ENCODE results near the gene PLOD3. TPM values are rescaled to one million over a fixed set of nuclear protein-coding genes. Genes with fewer than 3 reads are reported as not detected.

PLOD3 gene
- total and polyA plus RNA-seq, 7 donors, result 12.9 to 45.4 (median 19.1) TPM

DNA sequence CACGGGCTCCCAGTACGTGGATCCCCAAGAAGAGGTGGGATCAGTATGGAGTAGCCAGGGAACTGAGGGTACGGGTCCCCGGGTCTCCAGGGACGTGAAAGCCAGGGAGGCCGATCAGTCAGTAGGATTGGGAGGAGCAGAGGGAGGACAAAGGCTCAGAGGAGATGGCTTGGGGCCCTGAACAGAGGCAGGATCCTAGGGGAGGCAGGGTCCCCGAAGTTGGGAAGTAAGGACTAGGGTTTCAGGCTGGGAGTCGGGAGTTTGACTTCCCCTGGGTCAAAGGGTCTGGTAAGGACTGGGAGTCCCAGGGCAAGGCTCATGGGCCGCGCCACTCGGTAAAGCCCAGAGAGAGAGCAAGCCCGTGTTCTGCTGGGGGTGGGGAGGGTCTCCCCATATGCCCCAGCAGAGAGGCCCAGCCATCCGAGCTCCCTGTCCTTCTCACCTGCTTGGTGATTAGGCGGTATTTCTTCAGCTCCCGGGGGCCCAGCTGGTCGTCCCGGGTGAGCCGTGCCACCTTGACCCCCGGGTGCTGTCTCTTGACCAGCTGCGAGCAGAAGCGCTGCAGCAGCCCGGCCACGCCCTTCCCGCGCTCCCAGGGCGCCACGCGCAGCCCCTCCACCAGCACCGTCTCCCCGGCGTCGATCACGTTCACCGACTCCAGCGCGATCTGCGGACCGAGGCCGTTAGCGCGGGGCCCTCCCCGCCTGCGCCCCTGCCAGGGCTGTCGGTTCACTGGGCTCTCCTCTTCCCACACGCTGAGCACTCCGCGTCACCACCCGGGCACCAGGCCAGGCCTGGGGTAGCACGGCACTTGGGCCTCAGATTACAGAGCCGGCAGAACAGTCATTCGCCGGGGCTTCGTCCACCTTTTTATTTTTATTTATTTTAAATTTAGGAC is 44.3 kb downstream of the PLOD3 start:
- Histone ChIP-seq H3K27me3 (ENCODE audit: insufficient read depth in 3 of 3, low read length in 2 of 3) (peaks cover 0 to 99% (median 52%) of the 10 kb centered on the region in 3 donors), H3K4me1 (peaks cover 17% of the 10 kb centered on the region), H3K9me3 (no peaks in the 10 kb centered on the region), H3K36me3 (ENCODE audit: insufficient read depth in 1 of 2, low read depth in 1 of 2) (no peaks in the 10 kb centered on the region), H3K4me3 (peak overlapping the region; percentile 39), H3K27ac (no peak overlapping the region)
- peak; percentile 51 to 92 (median 90) for ATAC-seq
- TF ChIP-seq, protein P1, sequence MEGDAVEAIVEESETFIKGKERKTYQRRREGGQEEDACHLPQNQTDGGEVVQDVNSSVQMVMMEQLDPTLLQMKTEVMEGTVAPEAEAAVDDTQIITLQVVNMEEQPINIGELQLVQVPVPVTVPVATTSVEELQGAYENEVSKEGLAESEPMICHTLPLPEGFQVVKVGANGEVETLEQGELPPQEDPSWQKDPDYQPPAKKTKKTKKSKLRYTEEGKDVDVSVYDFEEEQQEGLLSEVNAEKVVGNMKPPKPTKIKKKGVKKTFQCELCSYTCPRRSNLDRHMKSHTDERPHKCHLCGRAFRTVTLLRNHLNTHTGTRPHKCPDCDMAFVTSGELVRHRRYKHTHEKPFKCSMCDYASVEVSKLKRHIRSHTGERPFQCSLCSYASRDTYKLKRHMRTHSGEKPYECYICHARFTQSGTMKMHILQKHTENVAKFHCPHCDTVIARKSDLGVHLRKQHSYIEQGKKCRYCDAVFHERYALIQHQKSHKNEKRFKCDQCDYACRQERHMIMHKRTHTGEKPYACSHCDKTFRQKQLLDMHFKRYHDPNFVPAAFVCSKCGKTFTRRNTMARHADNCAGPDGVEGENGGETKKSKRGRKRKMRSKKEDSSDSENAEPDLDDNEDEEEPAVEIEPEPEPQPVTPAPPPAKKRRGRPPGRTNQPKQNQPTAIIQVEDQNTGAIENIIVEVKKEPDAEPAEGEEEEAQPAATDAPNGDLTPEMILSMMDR (IDR thresholded peaks at IDR 0.05), result no peak
- 1 to 2% (median 1%) methylated on average over 51 to 53 of the region's 53 CpGs for WGBS, 3 donors
- DNase-seq, result peak; percentile 70 to 86
- intact Hi-C loops (cut with DNase I), result no loop called here

DNA sequence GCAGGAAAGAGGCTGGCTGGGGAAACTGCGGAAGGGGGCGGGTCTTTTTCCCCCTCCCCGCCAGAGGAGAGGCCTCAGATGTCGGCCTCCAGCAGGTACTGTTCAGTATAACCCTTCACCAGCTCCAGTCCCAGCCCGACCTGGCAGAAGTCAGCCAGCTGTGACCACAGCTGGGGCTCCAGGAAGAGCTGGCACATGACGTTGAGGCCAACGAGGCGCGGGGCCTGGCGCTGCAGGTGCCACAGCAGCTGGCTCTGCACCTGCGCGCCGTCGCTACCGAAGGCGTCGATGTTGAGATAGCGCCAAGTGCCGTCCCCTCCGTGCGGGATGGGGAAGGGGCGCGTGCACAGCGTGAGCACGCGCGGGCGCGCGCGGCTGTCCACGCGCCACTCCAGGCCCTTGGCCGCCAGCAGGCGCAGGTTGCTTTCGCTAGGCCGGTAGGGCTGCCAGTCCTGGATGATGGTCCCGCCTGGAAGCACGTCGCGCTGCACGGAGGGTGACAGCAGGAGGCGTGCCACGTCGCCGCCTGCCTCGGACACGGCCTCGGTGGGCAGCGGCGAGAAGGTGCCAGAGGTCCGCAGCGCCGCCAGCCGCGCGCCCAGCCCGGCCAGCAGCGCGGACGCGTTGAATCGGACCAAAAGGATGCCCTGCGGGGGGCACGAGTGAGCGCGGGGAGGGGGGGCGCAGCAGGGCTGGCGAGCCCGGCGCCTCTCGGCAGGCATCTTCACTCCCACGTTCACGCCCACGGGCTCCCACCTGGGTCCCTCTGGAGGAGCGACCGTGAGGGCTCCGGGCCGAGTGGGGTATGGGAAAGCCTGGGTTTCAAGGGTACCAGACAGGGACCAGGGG is 45.2 kb downstream of the PLOD3 start:
- 1 to 2% (median 1%) methylated on average over 67 to 79 of the region's 79 CpGs for WGBS, 3 donors
- TF ChIP-seq, protein P1 (IDR thresholded peaks at IDR 0.05), result no peak
- intact Hi-C loops (cut with DNase I), result no loop called here
- Histone ChIP-seq H3K27ac (no peak overlapping the region), H3K36me3 (ENCODE audit: insufficient read depth in 1 of 2, low read depth in 1 of 2) (no peaks in the 10 kb centered on the region), H3K27me3 (ENCODE audit: insufficient read depth in 3 of 3, low read length in 2 of 3) (peaks cover 0 to 99% (median 58%) of the 10 kb centered on the region in 3 donors), H3K4me3 (peak overlapping the region; percentile 15), H3K4me1 (peaks cover 17% of the 10 kb centered on the region), H3K9me3 (no peaks in the 10 kb centered on the region)
- DNase-seq, result no peak
- ATAC-seq, result no peak

DNA sequence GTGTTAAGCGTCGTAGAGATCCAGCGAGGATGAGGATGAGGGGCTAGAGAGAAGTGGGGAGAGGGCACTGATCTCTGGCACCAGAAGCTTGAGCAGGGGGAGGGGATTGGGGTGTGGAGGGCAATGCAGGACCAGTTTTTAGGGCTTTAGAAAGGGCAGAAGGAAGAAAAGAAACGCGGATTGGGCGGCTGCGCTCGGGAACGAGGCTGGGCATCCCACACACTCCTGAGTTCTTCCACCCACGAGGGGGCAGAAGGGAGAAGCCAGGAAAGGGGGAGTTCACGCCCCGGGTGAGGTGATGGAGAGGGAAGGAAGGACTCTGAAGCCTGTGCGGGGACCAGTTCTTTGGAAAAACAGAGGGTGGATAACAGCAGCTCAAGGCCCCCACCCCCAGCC is 45.9 kb downstream of the PLOD3 start:
- TF ChIP-seq, protein P1 (IDR thresholded peaks at IDR 0.05), result no peak
- Histone ChIP-seq H3K9me3 (no peaks in the 10 kb centered on the region), H3K27ac (no peak overlapping the region), H3K27me3 (ENCODE audit: insufficient read depth in 3 of 3, low read length in 2 of 3) (peaks cover 0 to 97% (median 61%) of the 10 kb centered on the region in 3 donors), H3K4me1 (peaks cover 17% of the 10 kb centered on the region), H3K36me3 (ENCODE audit: insufficient read depth in 1 of 2, low read depth in 1 of 2) (no peaks in the 10 kb centered on the region), H3K4me3 (no peak overlapping the region)
- 0 to 3% (median 1%) methylated on average over 13 of the region's 13 CpGs for WGBS, 3 donors
- ATAC-seq, result no peak
- intact Hi-C loops (cut with DNase I), result no loop called here
- no peak for DNase-seq

DNA sequence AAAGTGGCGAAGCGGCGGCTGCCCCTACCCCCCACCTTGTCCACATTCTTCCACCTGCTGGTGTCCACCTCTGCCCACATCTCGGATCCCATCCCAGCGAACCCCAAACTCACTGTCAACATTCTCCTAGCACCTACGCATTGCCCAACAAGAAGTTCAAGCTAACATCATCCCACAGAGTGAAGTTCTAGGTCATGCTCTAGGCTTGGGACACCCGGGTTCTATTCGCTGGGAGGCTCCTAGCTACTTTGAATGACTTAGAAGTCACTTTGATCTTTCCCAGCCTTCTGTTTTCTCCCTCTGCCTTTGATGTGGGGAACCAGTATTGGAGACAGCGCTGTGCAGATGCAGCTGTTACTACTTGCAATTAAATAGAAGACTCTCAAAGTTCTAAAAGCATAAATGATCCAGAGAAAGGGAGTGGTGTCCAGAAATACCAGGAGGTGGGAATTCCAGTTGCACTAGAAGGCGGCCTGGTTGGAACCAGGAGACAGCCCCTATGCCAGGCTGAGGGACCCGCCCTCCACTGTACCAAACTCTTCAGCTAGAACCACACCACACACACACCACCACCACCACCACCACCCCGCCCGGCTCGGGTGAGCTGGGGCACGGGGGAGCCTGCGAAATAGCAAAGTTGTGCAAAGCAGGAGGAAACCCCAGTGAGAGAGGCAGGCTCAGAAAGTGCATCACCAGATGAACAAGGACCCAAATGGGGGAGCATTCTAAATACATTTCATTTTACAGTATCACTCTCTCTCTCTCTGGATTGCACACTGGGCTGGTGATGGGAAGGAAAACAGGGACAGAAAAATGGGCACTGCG is 46.6 kb downstream of the PLOD3 start:
- Histone ChIP-seq H3K4me1 (peaks cover 17% of the 10 kb centered on the region), H3K27me3 (ENCODE audit: insufficient read depth in 3 of 3, low read length in 2 of 3) (peaks cover 0 to 98% (median 61%) of the 10 kb centered on the region in 3 donors), H3K9me3 (no peaks in the 10 kb centered on the region), H3K36me3 (ENCODE audit: insufficient read depth in 1 of 2, low read depth in 1 of 2) (no peaks in the 10 kb centered on the region), H3K4me3 (no peak overlapping the region), H3K27ac (no peak overlapping the region)
- TF ChIP-seq, protein P1 (IDR thresholded peaks at IDR 0.05), result no peak
- DNase-seq, result no peak
- WGBS, 3 donors, result 2 to 4% (median 3%) methylated on average over 17 of the region's 17 CpGs
- intact Hi-C loops (cut with DNase I), result no loop called here
- no peak for ATAC-seq
